GM23338 (cell line): ENCODE results near the gene OMD. TPM values are rescaled to one million over a fixed set of nuclear protein-coding genes. Genes with fewer than 3 reads are reported as not detected.

ENCODE experiments used
- ATAC-seq: fragments of 200-7000 bp; cut with Tn5 transposase; 3 replicates; pipeline ENCODE4 v1.9.1; 2020
- DNase-seq: peaks from one replicate; pipeline ENCODE4 v3.0.0-alpha.2; 2015; ENCODE audit warnings: low spot score
- H2AFZ ChIP-seq: fragments of 200-600 bp; sonication (generic); 2 replicates; pipeline ENCODE4 v1.8.0; 2016; ENCODE audit warnings: antibody characterized with exemption, mild to moderate bottlenecking, moderate library complexity
- H3F3A ChIP-seq: fragments of 200-600 bp; sonication (generic); replicated peaks from 2 replicates; pipeline ENCODE4 v1.8.0; 2017; ENCODE audit warnings: antibody characterized with exemption, mixed run types, low read depth
- H3K27ac ChIP-seq: fragments of 200-600 bp; sonication (generic); 2 replicates; pipeline ENCODE4 v1.6.1; 2016; ENCODE audit warnings: low read depth
- H3K27me3 ChIP-seq: fragments of 200-600 bp; sonication (generic); 2 replicates; pipeline ENCODE4 v1.8.0; 2016; ENCODE audit warnings: mild to moderate bottlenecking, mixed run types, moderate library complexity; ENCODE audit not compliant: insufficient read depth
- H3K36me3 ChIP-seq: fragments of 200-600 bp; sonication (generic); 2 replicates; pipeline ENCODE4 v1.8.0; 2016; ENCODE audit warnings: mild to moderate bottlenecking; ENCODE audit not compliant: insufficient read depth
- H3K4me1 ChIP-seq: fragments of 200-600 bp; sonication (generic); 2 replicates; pipeline ENCODE4 v1.8.0; 2016; ENCODE audit warnings: mild to moderate bottlenecking, moderate library complexity; ENCODE audit not compliant: insufficient read depth
- H3K4me2 ChIP-seq: fragments of 200-600 bp; sonication (generic); 2 replicates; pipeline ENCODE4 v1.7.1; 2017; ENCODE audit warnings: mixed run types
- H3K4me3 ChIP-seq: fragments of 200-600 bp; sonication (generic); 2 replicates; pipeline ENCODE4 v1.6.1; 2016; ENCODE audit warnings: mixed run types
- H3K79me2 ChIP-seq: fragments of 200-600 bp; sonication (generic); replicated peaks from 2 replicates; pipeline ENCODE4 v1.8.0; 2017; ENCODE audit warnings: mild to moderate bottlenecking; ENCODE audit not compliant: insufficient read depth
- H3K9me2 ChIP-seq: fragments of 200-600 bp; sonication (generic); 2 replicates; pipeline ENCODE4 v1.8.0; 2017; ENCODE audit not compliant: insufficient read depth
- H4K20me1 ChIP-seq: fragments of 200-600 bp; sonication (generic); replicated peaks from 2 replicates; pipeline ENCODE4 v1.8.0; 2017; ENCODE audit warnings: mild to moderate bottlenecking; ENCODE audit not compliant: insufficient read depth
- H3K27ac Mint-ChIP-seq: 2 replicates; pipeline ENCODE4 v1.8.0; 2020; ENCODE audit warnings: inconsistent platforms, mild to moderate bottlenecking, moderate library complexity, mixed read lengths
- H3K27me3 Mint-ChIP-seq: 3 replicates; pipeline ENCODE4 v1.8.0; 2022; ENCODE audit warnings: low read depth, mild to moderate bottlenecking, moderate library complexity, mixed read lengths, inconsistent platforms; ENCODE audit not compliant: insufficient read depth, poor library complexity
- H3K36me3 Mint-ChIP-seq: 3 replicates; pipeline ENCODE4 v1.8.0; 2021; ENCODE audit warnings: low read depth, mild to moderate bottlenecking, inconsistent platforms, moderate library complexity, mixed read lengths
- H3K4me1 Mint-ChIP-seq: 3 replicates; pipeline ENCODE4 v1.8.0; 2020; ENCODE audit warnings: mild to moderate bottlenecking, inconsistent platforms, mixed read lengths
- H3K4me3 Mint-ChIP-seq: 3 replicates; pipeline ENCODE4 v1.8.0; 2021; ENCODE audit warnings: moderate library complexity, mild to moderate bottlenecking, inconsistent platforms, mixed read lengths
- H3K9me3 Mint-ChIP-seq: 3 replicates; pipeline ENCODE4 v1.8.0; 2020; ENCODE audit warnings: moderate library complexity, mild to moderate bottlenecking, inconsistent platforms, mixed read lengths
- CTCF ChIP-seq, 2 experiments: fragments of 200-600 bp in 1 of 2; sonication (generic) in 1 of 2; conservative IDR thresholded peaks; 2 replicates each; pipeline versions ENCODE4 v1.5.1 to v1.6.1; 2016 to 2017; ENCODE audit warnings: antibody characterized with exemption in 2 of 2, low read depth in 2 of 2, mild to moderate bottlenecking in 2 of 2, moderate library complexity in 1 of 2
- EZH2phosphoT487 ChIP-seq: fragments of 200-600 bp; sonication (generic); IDR thresholded peaks from one replicate; pipeline ENCODE4 v1.8.1; 2018; ENCODE audit warnings: antibody characterized with exemption; ENCODE audit not compliant: unreplicated experiment
- JUNB ChIP-seq: IDR thresholded peaks from one replicate; pipeline ENCODE4 v1.6.1; 2016; ENCODE audit warnings: antibody characterized with exemption; ENCODE audit not compliant: unreplicated experiment
- POLR2AphosphoS5 ChIP-seq: IDR thresholded peaks from 2 replicates; pipeline ENCODE4 v1.6.1; 2016; ENCODE audit warnings: antibody characterized with exemption, low read depth
- ZNF114 ChIP-seq: fragments of 250-450 bp; sonication (Bioruptor Pico); IDR thresholded peaks from 2 replicates; pipeline ENCODE4 v1.5.0; 2020; ENCODE audit warnings: mild to moderate bottlenecking, moderate library complexity
- polyA plus RNA-seq: library from polyadenylated mRNA; unstranded; fragments of >200 nt; fragmentation: Nextera tagmentation; extraction: Ambion mirVana; gene quantifications from 2 replicates; pipeline ENCODE4 v1.2.1, GENCODE V29; 2016
- total RNA-seq: library from RNA; depleted of rRNA; stranded (reverse); fragments of >200 nt; shearing (Covaris generic); gene quantifications from 2 replicates; pipeline ENCODE4 v1.2.3, GENCODE V29; 2014
- TF ChIP-seq, protein P1 (sequence below): fragments of 250-450 bp; sonication (Bioruptor Pico); IDR thresholded peaks from 2 replicates; pipeline ENCODE4 v1.5.0; 2020; ENCODE audit warnings: mild to moderate bottlenecking, moderate library complexity

Gene OMD
- total and polyA plus RNA-seq, 2 experiments from 2014 or later = 1.1 TPM; not detected in 1

DNA sequence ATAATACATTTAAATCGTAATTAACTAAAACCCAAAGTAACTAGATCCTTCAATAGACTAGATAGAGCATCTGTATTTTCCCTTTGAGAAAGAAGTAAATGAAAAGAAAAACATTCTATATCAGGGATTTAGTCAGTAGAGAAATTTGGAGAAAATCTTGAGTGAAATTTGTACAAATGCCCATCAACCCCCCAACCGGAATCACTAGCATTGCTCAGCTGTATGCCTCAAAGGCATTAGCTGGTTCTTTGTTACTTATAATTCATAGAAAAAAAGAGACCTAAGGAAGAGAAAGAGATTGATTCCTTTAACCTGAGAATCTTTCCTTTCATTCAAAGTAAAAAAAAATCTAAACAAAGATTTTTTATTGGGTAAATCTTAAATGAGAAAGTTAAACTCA lies 659 bp downstream of the OMD start (continued):
- TF ChIP-seq, protein P1, sequence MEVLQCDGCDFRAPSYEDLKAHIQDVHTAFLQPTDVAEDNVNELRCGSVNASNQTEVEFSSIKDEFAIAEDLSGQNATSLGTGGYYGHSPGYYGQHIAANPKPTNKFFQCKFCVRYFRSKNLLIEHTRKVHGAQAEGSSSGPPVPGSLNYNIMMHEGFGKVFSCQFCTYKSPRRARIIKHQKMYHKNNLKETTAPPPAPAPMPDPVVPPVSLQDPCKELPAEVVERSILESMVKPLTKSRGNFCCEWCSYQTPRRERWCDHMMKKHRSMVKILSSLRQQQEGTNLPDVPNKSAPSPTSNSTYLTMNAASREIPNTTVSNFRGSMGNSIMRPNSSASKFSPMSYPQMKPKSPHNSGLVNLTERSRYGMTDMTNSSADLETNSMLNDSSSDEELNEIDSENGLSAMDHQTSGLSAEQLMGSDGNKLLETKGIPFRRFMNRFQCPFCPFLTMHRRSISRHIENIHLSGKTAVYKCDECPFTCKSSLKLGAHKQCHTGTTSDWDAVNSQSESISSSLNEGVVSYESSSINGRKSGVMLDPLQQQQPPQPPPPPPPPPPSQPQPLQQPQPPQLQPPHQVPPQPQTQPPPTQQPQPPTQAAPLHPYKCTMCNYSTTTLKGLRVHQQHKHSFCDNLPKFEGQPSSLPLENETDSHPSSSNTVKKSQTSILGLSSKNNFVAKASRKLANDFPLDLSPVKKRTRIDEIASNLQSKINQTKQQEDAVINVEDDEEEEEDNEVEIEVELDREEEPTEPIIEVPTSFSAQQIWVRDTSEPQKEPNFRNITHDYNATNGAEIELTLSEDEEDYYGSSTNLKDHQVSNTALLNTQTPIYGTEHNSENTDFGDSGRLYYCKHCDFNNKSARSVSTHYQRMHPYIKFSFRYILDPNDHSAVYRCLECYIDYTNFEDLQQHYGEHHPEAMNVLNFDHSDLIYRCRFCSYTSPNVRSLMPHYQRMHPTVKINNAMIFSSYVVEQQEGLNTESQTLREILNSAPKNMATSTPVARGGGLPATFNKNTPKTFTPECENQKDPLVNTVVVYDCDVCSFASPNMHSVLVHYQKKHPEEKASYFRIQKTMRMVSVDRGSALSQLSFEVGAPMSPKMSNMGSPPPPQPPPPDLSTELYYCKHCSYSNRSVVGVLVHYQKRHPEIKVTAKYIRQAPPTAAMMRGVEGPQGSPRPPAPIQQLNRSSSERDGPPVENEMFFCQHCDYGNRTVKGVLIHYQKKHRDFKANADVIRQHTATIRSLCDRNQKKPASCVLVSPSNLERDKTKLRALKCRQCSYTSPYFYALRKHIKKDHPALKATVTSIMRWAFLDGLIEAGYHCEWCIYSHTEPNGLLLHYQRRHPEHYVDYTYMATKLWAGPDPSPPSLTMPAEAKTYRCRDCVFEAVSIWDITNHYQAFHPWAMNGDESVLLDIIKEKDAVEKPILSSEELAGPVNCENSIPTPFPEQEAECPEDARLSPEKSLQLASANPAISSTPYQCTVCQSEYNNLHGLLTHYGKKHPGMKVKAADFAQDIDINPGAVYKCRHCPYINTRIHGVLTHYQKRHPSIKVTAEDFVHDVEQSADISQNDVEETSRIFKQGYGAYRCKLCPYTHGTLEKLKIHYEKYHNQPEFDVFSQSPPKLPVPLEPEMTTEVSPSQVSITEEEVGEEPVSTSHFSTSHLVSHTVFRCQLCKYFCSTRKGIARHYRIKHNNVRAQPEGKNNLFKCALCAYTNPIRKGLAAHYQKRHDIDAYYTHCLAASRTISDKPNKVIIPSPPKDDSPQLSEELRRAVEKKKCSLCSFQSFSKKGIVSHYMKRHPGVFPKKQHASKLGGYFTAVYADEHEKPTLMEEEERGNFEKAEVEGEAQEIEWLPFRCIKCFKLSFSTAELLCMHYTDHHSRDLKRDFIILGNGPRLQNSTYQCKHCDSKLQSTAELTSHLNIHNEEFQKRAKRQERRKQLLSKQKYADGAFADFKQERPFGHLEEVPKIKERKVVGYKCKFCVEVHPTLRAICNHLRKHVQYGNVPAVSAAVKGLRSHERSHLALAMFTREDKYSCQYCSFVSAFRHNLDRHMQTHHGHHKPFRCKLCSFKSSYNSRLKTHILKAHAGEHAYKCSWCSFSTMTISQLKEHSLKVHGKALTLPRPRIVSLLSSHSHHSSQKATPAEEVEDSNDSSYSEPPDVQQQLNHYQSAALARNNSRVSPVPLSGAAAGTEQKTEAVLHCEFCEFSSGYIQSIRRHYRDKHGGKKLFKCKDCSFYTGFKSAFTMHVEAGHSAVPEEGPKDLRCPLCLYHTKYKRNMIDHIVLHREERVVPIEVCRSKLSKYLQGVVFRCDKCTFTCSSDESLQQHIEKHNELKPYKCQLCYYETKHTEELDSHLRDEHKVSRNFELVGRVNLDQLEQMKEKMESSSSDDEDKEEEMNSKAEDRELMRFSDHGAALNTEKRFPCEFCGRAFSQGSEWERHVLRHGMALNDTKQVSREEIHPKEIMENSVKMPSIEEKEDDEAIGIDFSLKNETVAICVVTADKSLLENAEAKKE (CRISPR knock-in tag) = no peak

GRCh38 chr9:92422611-92423338 lies 1.5 kb downstream of the OMD start:
- H3K27me3 ChIP-seq = no peaks in the 10 kb centered on the region
- Mint-ChIP-seq H3K9me3 (no peaks in the 10 kb centered on the region), H3K36me3 (no peaks in the 10 kb centered on the region), H3K27me3 (no peaks in the 10 kb centered on the region), H3K4me3 (no peak overlapping the region), H3K27ac (no peak overlapping the region), H3K4me1 (peaks cover 7% of the 10 kb centered on the region; the same call in 2 of the 3 replicates)
- H4K20me1 ChIP-seq = no peaks in the 10 kb centered on the region
- H3F3A ChIP-seq = no peaks in the 10 kb centered on the region
- TF ChIP-seq JUNB (no peak), CTCF (conservative IDR thresholded peaks at IDR 0.05; ENCODE audit: low read depth in 2 of 2) (no peak), EZH2phosphoT487 (no peak), ZNF114 (CRISPR knock-in tag) (no peak), POLR2AphosphoS5 (no peak)
- TF ChIP-seq, protein P1 (CRISPR knock-in tag) = no peak
- H3K9me2 ChIP-seq = no peaks in the 10 kb centered on the region
- no peaks in the 10 kb centered on the region for H3K4me1 ChIP-seq
- H3K36me3 ChIP-seq = no peaks in the 10 kb centered on the region
- no peak overlapping the region for H2AFZ ChIP-seq
- ATAC-seq = no peak
- no peaks in the 10 kb centered on the region for H3K79me2 ChIP-seq
- H3K4me3 ChIP-seq = no peak overlapping the region
- no peak overlapping the region for H3K27ac ChIP-seq
- no peak for DNase-seq
- no peak overlapping the region for H3K4me2 ChIP-seq
